ENCODE measurements around the gene ABTB2.
"Not testable (repeated sequence)": the region's sequence is repeated elsewhere in the genome, so short reads cannot be mapped to it uniquely, and the experiment has no call there.

The ABTB2 gene

DNA sequence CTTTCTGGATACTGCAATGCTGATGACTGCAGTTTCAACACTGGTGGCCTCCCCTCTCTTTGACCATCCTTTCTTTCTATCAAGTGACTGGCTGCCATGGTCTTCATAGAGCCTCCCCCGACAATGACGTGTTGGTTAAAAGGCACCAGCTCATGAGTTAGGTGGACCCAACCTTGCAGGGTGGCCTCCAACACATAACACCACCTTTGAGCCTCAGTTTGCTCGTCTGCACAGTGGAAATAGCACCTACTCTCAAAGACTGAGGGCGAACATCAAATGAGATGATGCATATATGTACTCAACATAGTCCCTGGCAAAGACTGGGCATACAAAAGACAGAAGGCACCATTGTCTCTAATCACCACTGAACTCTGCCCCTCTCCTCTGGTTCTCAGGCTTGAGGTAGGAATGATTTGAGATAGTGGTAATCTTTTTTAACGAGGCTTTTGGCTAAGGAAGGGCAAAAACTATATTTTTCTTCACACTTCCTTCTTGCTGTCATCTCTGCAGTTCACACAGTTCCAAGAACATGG, 133.3 kb downstream of the ABTB2 start:
- no peak overlapping the region for H3K4me3 ChIP-seq (ENCODE audit: low read depth in 1 of 2, low read length in 2 of 2)
- H3K9me3 ChIP-seq (ENCODE audit: control insufficient read depth in 1 of 2, low read length in 2 of 2), result no peaks in the 10 kb centered on the region
- H3K27ac ChIP-seq (ENCODE audit: low read depth, low read length), result no peak overlapping the region

GRCh38 chr11:34223907-34224306, 133.9 kb downstream of the ABTB2 start:
- Histone ChIP-seq H3K9me3 (ENCODE audit: control insufficient read depth in 1 of 2, low read length in 2 of 2) (no peaks in the 10 kb centered on the region), H3K36me3 (ENCODE audit: control insufficient read depth in 1 of 2, insufficient read depth in 2 of 2, low read length in 2 of 2) (no peaks in the 10 kb centered on the region), H3K4me1 (ENCODE audit: control insufficient read depth in 1 of 2, insufficient read depth in 2 of 2, low read length in 2 of 2) (peaks cover 28 to 31% of the 10 kb centered on the region in 2 donors), H3K27me3 (ENCODE audit: control insufficient read depth in 1 of 2, insufficient read depth in 2 of 2, low read length in 2 of 2) (no peaks in the 10 kb centered on the region), H3K4me3 (ENCODE audit: low read depth in 1 of 2, low read length in 2 of 2) (no peak overlapping the region), H3K9ac (ENCODE audit: low read depth in 1 of 2, low read length in 2 of 2) (no peak overlapping the region), H3K27ac (ENCODE audit: low read depth, low read length) (no peak overlapping the region)

More for the DNA sequence above, 133.3 kb downstream of the ABTB2 start:
- no peaks in the 10 kb centered on the region for H3K36me3 ChIP-seq (ENCODE audit: control insufficient read depth in 1 of 2, insufficient read depth in 2 of 2, low read length in 2 of 2)
- H3K27me3 ChIP-seq (ENCODE audit: control insufficient read depth in 1 of 2, insufficient read depth in 2 of 2, low read length in 2 of 2), result no peaks in the 10 kb centered on the region
- H3K9ac ChIP-seq (ENCODE audit: low read depth in 1 of 2, low read length in 2 of 2), result no peak overlapping the region
- peaks cover 28 to 31% of the 10 kb centered on the region in 2 donors for H3K4me1 ChIP-seq (ENCODE audit: control insufficient read depth in 1 of 2, insufficient read depth in 2 of 2, low read length in 2 of 2)

- H3K36me3 ChIP-seq (ENCODE audit: control insufficient read depth in 1 of 2, insufficient read depth in 2 of 2, low read length in 2 of 2), result no peaks in the 10 kb centered on the region
- H3K27ac ChIP-seq (ENCODE audit: low read depth, low read length), result no peak overlapping the region
- H3K27me3 ChIP-seq (ENCODE audit: control insufficient read depth in 1 of 2, insufficient read depth in 2 of 2, low read length in 2 of 2), result no peaks in the 10 kb centered on the region
- H3K9ac ChIP-seq (ENCODE audit: low read depth in 1 of 2, low read length in 2 of 2), result no peak overlapping the region
- no peaks in the 10 kb centered on the region for H3K9me3 ChIP-seq (ENCODE audit: control insufficient read depth in 1 of 2, low read length in 2 of 2)
- H3K4me1 ChIP-seq (ENCODE audit: control insufficient read depth in 1 of 2, insufficient read depth in 2 of 2, low read length in 2 of 2), result peaks cover 28 to 31% of the 10 kb centered on the region in 2 donors
- no peak overlapping the region for H3K4me3 ChIP-seq (ENCODE audit: low read depth in 1 of 2, low read length in 2 of 2)
Measured at GRCh38 chr11:34223021-34223813, 134.6 kb downstream of the ABTB2 start.

- Histone ChIP-seq H3K36me3 (ENCODE audit: control insufficient read depth in 1 of 2, insufficient read depth in 2 of 2, low read length in 2 of 2) (no peaks in the 10 kb centered on the region), H3K4me1 (ENCODE audit: control insufficient read depth in 1 of 2, insufficient read depth in 2 of 2, low read length in 2 of 2) (peaks cover 28 to 31% of the 10 kb centered on the region in 2 donors), H3K27me3 (ENCODE audit: control insufficient read depth in 1 of 2, insufficient read depth in 2 of 2, low read length in 2 of 2) (no peaks in the 10 kb centered on the region), H3K4me3 (ENCODE audit: low read depth in 1 of 2, low read length in 2 of 2) (no peak overlapping the region), H3K9me3 (ENCODE audit: control insufficient read depth in 1 of 2, low read length in 2 of 2) (no peaks in the 10 kb centered on the region), H3K9ac (ENCODE audit: low read depth in 1 of 2, low read length in 2 of 2) (no peak overlapping the region), H3K27ac (ENCODE audit: low read depth, low read length) (no peak overlapping the region)
Measured at GRCh38 chr11:34222030-34222429, 135.8 kb downstream of the ABTB2 start.

DNA sequence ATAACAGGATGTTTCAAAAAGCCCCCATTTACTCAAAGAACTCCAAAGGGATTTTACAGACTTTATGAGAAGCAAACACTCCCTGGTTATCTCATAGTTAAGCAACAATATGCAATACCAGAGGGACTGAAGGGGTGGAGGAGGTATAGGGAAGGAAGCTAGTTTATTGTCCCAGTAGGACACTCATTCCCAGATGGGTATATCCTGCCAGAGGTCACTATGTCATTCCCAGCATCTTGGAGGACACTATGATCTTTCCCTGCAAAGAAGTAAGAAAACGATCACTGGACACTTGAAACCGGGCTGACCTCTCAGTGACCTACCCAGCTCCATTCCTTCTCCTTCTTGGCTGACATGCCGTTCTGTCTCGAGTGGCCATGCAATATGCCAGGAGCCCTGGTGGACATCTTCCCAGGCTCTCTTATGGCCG, 137.9 kb downstream of the ABTB2 start:
- no peaks in the 10 kb centered on the region for H3K36me3 ChIP-seq (ENCODE audit: control insufficient read depth in 1 of 2, insufficient read depth in 2 of 2, low read length in 2 of 2)

GRCh38 chr11:34219279-34219678, 138.5 kb downstream of the ABTB2 start:
- no peak overlapping the region for H3K4me3 ChIP-seq (ENCODE audit: low read depth in 1 of 2, low read length in 2 of 2)
- H3K36me3 ChIP-seq (ENCODE audit: control insufficient read depth in 1 of 2, insufficient read depth in 2 of 2, low read length in 2 of 2), result no peaks in the 10 kb centered on the region
- no peaks in the 10 kb centered on the region for H3K9me3 ChIP-seq (ENCODE audit: control insufficient read depth in 1 of 2, low read length in 2 of 2)
- H3K27me3 ChIP-seq (ENCODE audit: control insufficient read depth in 1 of 2, insufficient read depth in 2 of 2, low read length in 2 of 2), result no peaks in the 10 kb centered on the region
- H3K27ac ChIP-seq (ENCODE audit: low read depth, low read length), result no peak overlapping the region
- no peak overlapping the region for H3K9ac ChIP-seq (ENCODE audit: low read depth in 1 of 2, low read length in 2 of 2)
- H3K4me1 ChIP-seq (ENCODE audit: control insufficient read depth in 1 of 2, insufficient read depth in 2 of 2, low read length in 2 of 2), result peaks cover 20 to 21% of the 10 kb centered on the region in 2 donors

More for the DNA sequence above, 137.9 kb downstream of the ABTB2 start:
- Histone ChIP-seq H3K27me3 (ENCODE audit: control insufficient read depth in 1 of 2, insufficient read depth in 2 of 2, low read length in 2 of 2) (no peaks in the 10 kb centered on the region), H3K4me3 (ENCODE audit: low read depth in 1 of 2, low read length in 2 of 2) (no peak overlapping the region), H3K4me1 (ENCODE audit: control insufficient read depth in 1 of 2, insufficient read depth in 2 of 2, low read length in 2 of 2) (peaks cover 26 to 27% of the 10 kb centered on the region in 2 donors), H3K27ac (ENCODE audit: low read depth, low read length) (no peak overlapping the region), H3K9me3 (ENCODE audit: control insufficient read depth in 1 of 2, low read length in 2 of 2) (no peaks in the 10 kb centered on the region), H3K9ac (ENCODE audit: low read depth in 1 of 2, low read length in 2 of 2) (no peak overlapping the region)

GRCh38 chr11:34218756-34219155, 139.1 kb downstream of the ABTB2 start:
- not testable (repeated sequence) for H3K27ac ChIP-seq (ENCODE audit: low read depth, low read length); H3K9me3 ChIP-seq (ENCODE audit: control insufficient read depth in 1 of 2, low read length in 2 of 2); H3K27me3 ChIP-seq (ENCODE audit: control insufficient read depth in 1 of 2, insufficient read depth in 2 of 2, low read length in 2 of 2); H3K36me3 ChIP-seq (ENCODE audit: control insufficient read depth in 1 of 2, insufficient read depth in 2 of 2, low read length in 2 of 2); H3K9ac ChIP-seq (ENCODE audit: low read depth in 1 of 2, low read length in 2 of 2); H3K4me3 ChIP-seq (ENCODE audit: low read depth in 1 of 2, low read length in 2 of 2)
- peaks cover 16 to 18% of the 10 kb centered on the region in 2 donors for H3K4me1 ChIP-seq (ENCODE audit: control insufficient read depth in 1 of 2, insufficient read depth in 2 of 2, low read length in 2 of 2)

GRCh38 chr11:34218067-34218466, 139.7 kb downstream of the ABTB2 start:
- Histone ChIP-seq H3K4me3 (ENCODE audit: low read depth in 1 of 2, low read length in 2 of 2) (no peak overlapping the region), H3K27ac (ENCODE audit: low read depth, low read length) (no peak overlapping the region), H3K4me1 (ENCODE audit: control insufficient read depth in 1 of 2, insufficient read depth in 2 of 2, low read length in 2 of 2) (peaks cover 9 to 11% of the 10 kb centered on the region in 2 donors), H3K9ac (ENCODE audit: low read depth in 1 of 2, low read length in 2 of 2) (no peak overlapping the region), H3K9me3 (ENCODE audit: control insufficient read depth in 1 of 2, low read length in 2 of 2) (no peaks in the 10 kb centered on the region), H3K36me3 (ENCODE audit: control insufficient read depth in 1 of 2, insufficient read depth in 2 of 2, low read length in 2 of 2) (no peaks in the 10 kb centered on the region), H3K27me3 (ENCODE audit: control insufficient read depth in 1 of 2, insufficient read depth in 2 of 2, low read length in 2 of 2) (no peaks in the 10 kb centered on the region)

DNA sequence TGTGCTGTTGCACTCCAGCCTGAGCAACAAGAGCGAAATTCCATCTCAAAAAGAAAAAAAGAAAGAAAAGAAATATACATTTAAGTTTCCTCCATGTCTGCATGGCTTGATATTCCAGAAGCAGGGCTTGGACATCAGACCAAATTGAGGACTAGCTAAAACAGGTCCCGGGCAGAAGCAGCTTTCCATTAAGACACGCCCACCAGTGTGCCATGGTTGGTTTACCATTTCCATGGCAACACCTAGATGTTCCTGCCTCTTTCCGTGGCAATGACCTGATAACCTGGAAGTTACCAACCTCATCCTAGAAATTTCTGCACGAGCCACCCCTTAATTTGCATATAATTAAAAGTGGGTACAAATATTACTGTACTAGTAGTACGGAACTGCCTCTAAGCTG, 141.1 kb downstream of the ABTB2 start:
- no peak overlapping the region for H3K27ac ChIP-seq (ENCODE audit: low read depth, low read length)
- no peaks in the 10 kb centered on the region for H3K36me3 ChIP-seq (ENCODE audit: control insufficient read depth in 1 of 2, insufficient read depth in 2 of 2, low read length in 2 of 2)
- H3K4me1 ChIP-seq (ENCODE audit: control insufficient read depth in 1 of 2, insufficient read depth in 2 of 2, low read length in 2 of 2), result peaks cover 0 to 4% of the 10 kb centered on the region in 2 donors
- no peak overlapping the region for H3K4me3 ChIP-seq (ENCODE audit: low read depth in 1 of 2, low read length in 2 of 2)
- no peaks in the 10 kb centered on the region for H3K9me3 ChIP-seq (ENCODE audit: control insufficient read depth in 1 of 2, low read length in 2 of 2)
- no peaks in the 10 kb centered on the region for H3K27me3 ChIP-seq (ENCODE audit: control insufficient read depth in 1 of 2, insufficient read depth in 2 of 2, low read length in 2 of 2)
- H3K9ac ChIP-seq (ENCODE audit: low read depth in 1 of 2, low read length in 2 of 2), result no peak overlapping the region

GRCh38 chr11:34215806-34216453, 141.9 kb downstream of the ABTB2 start:
- Histone ChIP-seq H3K9ac (ENCODE audit: low read depth in 1 of 2, low read length in 2 of 2) (no peak overlapping the region), H3K4me1 (ENCODE audit: control insufficient read depth in 1 of 2, insufficient read depth in 2 of 2, low read length in 2 of 2) (peaks cover 0 to 4% of the 10 kb centered on the region in 2 donors), H3K27me3 (ENCODE audit: control insufficient read depth in 1 of 2, insufficient read depth in 2 of 2, low read length in 2 of 2) (no peaks in the 10 kb centered on the region), H3K27ac (ENCODE audit: low read depth, low read length) (no peak overlapping the region), H3K4me3 (ENCODE audit: low read depth in 1 of 2, low read length in 2 of 2) (no peak overlapping the region), H3K9me3 (ENCODE audit: control insufficient read depth in 1 of 2, low read length in 2 of 2) (no peaks in the 10 kb centered on the region), H3K36me3 (ENCODE audit: control insufficient read depth in 1 of 2, insufficient read depth in 2 of 2, low read length in 2 of 2) (no peaks in the 10 kb centered on the region)
